HEK293T (cell line): ENCODE results near the gene SLC16A12.

ENCODE experiments used
- CTCF ChIA-PET: fragments of 350-600 bp; formaldehyde crosslinking; extraction: SDS; loops from one replicate; lab custom pipeline; 2021; ENCODE audit warnings: antibody characterized with exemption, inconsistent platforms; lab: Yijun Ruan, JAX
- POLR2A ChIA-PET: fragments of 350-600 bp; formaldehyde crosslinking; extraction: SDS; loops from one replicate; lab custom pipeline; 2020; ENCODE audit warnings: antibody characterized with exemption, inconsistent platforms; lab: Yijun Ruan, JAX
- DNase-seq: peaks from one replicate; pipeline ENCODE4 v3.0.0; 2012; ENCODE audit warnings: mixed read lengths; ENCODE audit errors: extremely low spot score
- ARNT ChIP-seq: fragments of 450-650 bp; IDR thresholded peaks from 2 replicates; pipeline ENCODE4 v1.6.1; 2017; ENCODE audit warnings: mild to moderate bottlenecking
- BHLHE40 ChIP-seq: fragments of 450-650 bp; IDR thresholded peaks from 2 replicates; pipeline ENCODE4 v1.6.1; 2016; ENCODE audit warnings: mild to moderate bottlenecking, moderate library complexity, borderline replicate concordance
- CTBP1 ChIP-seq: fragments of 450-650 bp; IDR thresholded peaks from 2 replicates; pipeline ENCODE4 v1.6.1; 2016; ENCODE audit warnings: borderline replicate concordance
- ELF4 ChIP-seq: fragments of 450-650 bp; IDR thresholded peaks from 2 replicates; pipeline ENCODE4 v1.6.1; 2017; ENCODE audit warnings: antibody characterized with exemption
- FOXA1 ChIP-seq: fragments of 450-650 bp; IDR thresholded peaks from 2 replicates; pipeline ENCODE4 v1.6.1; 2016; ENCODE audit warnings: mild to moderate bottlenecking
- FOXK2 ChIP-seq: fragments of 450-650 bp; IDR thresholded peaks from 2 replicates; pipeline ENCODE4 v1.6.1; 2016; ENCODE audit warnings: mild to moderate bottlenecking
- FOXM1 ChIP-seq: fragments of 450-650 bp; IDR thresholded peaks from 2 replicates; pipeline ENCODE4 v1.6.1; 2017; ENCODE audit warnings: mild to moderate bottlenecking, borderline replicate concordance
- L3MBTL2 ChIP-seq: fragments of 450-650 bp; conservative IDR thresholded peaks from 2 replicates; pipeline ENCODE4 v1.6.1; 2016; ENCODE audit warnings: mild to moderate bottlenecking
- LEF1 ChIP-seq: fragments of 450-650 bp; IDR thresholded peaks from 2 replicates; pipeline ENCODE4 v1.6.1; 2017; ENCODE audit warnings: mild to moderate bottlenecking, borderline replicate concordance
- NFRKB ChIP-seq: fragments of 450-650 bp; IDR thresholded peaks from 2 replicates; pipeline ENCODE4 v1.6.1; 2016; ENCODE audit warnings: mild to moderate bottlenecking, moderate library complexity
- SP1 ChIP-seq: fragments of 450-650 bp; IDR thresholded peaks from 2 replicates; pipeline ENCODE4 v1.6.1; 2017
- SUZ12 ChIP-seq: fragments of 450-650 bp; IDR thresholded peaks from 2 replicates; pipeline ENCODE4 v1.6.1; 2016; ENCODE audit warnings: mild to moderate bottlenecking
- TARDBP ChIP-seq: fragments of 450-650 bp; IDR thresholded peaks from 2 replicates; pipeline ENCODE4 v1.6.1; 2016
- ZNF384 ChIP-seq: fragments of 450-650 bp; IDR thresholded peaks from 2 replicates; pipeline ENCODE4 v1.6.1; 2016
- TF ChIP-seq, protein P1 (sequence below): fragments of 450-650 bp; IDR thresholded peaks from 2 replicates; pipeline ENCODE4 v1.6.1; 2016

SLC16A12 gene

DNA sequence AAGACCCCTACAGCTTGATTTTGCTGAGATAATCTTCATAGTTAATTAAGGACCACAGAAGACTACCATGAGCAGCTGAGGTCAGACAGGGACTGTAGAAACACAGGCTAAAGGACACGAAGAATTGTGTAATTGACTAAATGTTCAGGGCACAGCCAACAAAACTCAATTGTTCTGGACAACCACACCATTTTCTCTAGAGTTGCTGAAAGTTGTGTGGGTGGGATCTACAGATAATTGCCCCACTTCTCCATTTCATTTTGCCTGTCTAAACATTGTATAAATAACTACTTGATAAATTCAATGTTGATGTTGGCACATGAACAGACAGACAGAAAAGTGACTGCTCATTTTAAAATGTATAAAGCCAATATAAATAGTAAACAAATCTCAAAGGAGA is 39.0 kb upstream of the SLC16A12 start:
- CTCF ChIA-PET, result no interaction called here
- no peak for DNase-seq
- POLR2A ChIA-PET, result no interaction called here
- TF ChIP-seq TARDBP (no peak), FOXK2 (no peak), SP1 (no peak), LEF1 (no peak), ELF4 (no peak), FOXA1 (no peak), SUZ12 (no peak), FOXM1 (no peak), BHLHE40 (no peak)
- TF ChIP-seq, protein P1, sequence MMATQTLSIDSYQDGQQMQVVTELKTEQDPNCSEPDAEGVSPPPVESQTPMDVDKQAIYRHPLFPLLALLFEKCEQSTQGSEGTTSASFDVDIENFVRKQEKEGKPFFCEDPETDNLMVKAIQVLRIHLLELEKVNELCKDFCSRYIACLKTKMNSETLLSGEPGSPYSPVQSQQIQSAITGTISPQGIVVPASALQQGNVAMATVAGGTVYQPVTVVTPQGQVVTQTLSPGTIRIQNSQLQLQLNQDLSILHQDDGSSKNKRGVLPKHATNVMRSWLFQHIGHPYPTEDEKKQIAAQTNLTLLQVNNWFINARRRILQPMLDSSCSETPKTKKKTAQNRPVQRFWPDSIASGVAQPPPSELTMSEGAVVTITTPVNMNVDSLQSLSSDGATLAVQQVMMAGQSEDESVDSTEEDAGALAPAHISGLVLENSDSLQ, result no peak

DNA sequence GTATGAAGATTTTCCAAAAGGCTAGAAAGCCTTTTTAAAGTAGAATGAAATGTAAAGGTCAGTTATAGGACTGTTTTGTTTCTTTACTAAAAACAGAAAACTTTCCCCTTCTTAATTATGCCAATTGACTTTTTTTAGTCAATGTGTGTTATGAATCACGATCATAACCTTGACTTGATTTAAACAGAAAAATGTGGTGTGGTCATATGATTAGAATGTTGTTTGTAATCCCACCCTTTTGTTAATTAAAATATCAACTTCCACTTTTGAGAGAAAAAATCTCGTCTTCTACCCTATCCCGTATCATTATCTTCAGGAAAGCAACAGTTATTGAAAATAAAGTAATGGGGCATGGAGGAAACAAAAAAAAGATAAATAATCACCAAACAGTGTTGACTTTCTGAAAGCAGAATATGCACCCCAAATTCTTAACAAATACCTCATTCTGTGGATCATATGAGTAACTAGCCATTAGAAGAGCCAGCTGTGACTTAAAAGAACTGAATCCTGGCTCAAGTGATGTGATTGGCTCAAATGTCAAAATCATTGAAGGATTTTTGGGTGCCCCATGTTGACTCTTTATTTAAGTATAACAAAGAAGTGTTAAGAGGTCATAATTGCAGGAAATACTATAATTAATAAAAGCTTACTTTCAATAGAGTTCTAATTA is 32.3 kb upstream of the SLC16A12 start:
- DNase-seq, result no peak
- CTCF ChIA-PET, result no interaction called here
- POLR2A ChIA-PET, result interaction anchor here (0.9 kb wide), 1 partner anchor 134 kb away, joined by 3 read pairs; the partner anchor contains the start of gene KIF20B
- TF ChIP-seq, protein P1, result no peak
- TF ChIP-seq FOXM1 (no peak), ELF4 (no peak), L3MBTL2 (no peak), ARNT (no peak), BHLHE40 (no peak), SUZ12 (no peak), FOXK2 (no peak)

DNA sequence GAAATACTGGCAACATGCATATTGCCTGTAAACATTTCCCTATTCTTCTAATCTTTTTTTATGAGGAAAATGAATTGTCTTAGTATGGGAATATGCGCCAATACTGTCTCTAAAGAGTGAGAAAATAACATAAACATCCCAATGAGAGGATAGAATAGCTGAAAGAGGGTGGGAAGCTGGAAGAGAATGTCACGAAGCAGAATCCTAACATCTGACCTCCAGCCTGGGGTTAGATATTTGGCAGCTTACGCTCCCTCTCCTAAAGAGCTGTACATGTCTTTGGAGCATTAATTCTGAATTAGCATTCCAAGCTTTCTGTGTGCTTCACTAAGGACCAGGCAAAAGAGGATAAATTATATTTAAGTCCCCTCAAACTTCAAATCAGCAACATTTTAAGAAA is 31.6 kb upstream of the SLC16A12 start:
- POLR2A ChIA-PET, result interaction anchor here (0.9 kb wide), 1 partner anchor 135 kb away, joined by 3 read pairs; the partner anchor contains the start of gene KIF20B
- DNase-seq, result no peak
- CTCF ChIA-PET, result no interaction called here

DNA sequence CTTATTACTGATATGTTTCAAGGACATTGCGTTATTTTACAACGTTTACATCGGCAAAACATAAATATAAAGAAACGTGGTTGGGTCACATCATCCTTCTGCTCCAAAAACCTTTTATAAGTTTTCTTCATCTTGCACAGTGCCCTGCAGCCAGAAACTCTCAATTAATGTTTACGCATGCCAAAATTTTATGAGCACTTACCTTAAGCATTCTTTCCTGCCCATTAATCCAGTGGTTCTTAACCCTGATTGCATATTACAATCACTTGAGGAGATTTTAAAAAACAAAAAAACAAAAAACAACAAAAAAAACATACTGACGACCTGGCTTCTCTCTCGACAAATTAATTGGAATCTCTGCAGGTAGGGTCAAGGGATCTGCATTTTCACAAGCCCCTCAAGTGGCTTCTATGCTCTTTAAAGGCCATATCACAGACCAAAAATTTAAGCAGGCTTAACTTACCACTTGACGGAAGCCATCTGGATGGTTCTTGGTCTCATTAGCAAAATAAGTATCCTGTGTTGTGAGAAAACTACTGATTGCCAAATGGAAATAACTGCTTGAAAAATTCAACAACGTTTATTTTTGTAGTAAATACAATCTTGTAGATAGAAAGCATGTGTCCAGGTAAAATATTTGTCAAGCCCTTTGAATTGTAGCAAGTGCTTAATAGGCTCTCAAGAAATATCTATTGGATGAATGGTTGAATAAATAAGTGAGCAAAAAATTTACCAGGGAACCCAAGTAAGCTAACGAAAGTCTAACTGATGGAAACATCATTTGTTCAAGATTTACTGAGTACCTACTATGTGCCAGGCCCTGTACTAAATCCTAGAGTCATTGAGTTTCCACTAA is 30.9 kb upstream of the SLC16A12 start:
- ChIA-PET CTCF (no interaction called here), POLR2A (no interaction called here)
- no peak for DNase-seq
- TF ChIP-seq FOXA1 (no peak), L3MBTL2 (no peak), NFRKB (no peak), SP1 (no peak), ELF4 (no peak), CTBP1 (no peak), LEF1 (no peak), BHLHE40 (no peak), FOXK2 (no peak)
- TF ChIP-seq, protein P1, result no peak

More for the DNA sequence above, 31.6 kb upstream of the SLC16A12 start:
- TF ChIP-seq, protein P1, result no peak
- TF ChIP-seq ARNT (no peak), SP1 (no peak), NFRKB (no peak), ZNF384 (no peak), TARDBP (no peak), L3MBTL2 (no peak), ELF4 (no peak), BHLHE40 (no peak), CTBP1 (no peak), SUZ12 (no peak)

DNA sequence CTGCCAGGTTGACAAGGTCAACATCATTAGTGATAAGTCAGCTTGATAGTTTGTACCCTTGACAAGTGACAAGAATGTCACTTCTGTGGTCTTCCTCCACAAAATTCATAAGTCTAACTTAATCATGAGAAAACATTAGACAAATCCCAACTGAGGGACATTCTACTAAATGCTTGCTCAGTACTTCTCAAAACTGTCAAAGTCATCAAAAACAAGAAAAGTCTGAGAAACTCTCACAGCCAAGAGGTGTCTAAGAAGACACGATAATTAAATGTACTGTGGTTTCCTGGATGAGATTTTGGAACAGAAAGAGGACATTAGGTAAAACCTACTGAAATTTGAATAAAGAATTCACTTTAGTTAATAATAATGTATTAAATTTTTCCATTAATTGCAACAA is 29.8 kb upstream of the SLC16A12 start:
- TF ChIP-seq, protein P1, result no peak
- TF ChIP-seq TARDBP, result no peak
- POLR2A ChIA-PET, result no interaction called here
- DNase-seq, result no peak
- CTCF ChIA-PET, result interaction anchor here (0.6 to 1.3 kb wide), 4 partner anchors 100 to 143 kb away, joined by 3 to 5 read pairs (median 4); no protein-coding TSS in a partner anchor
